ENCODE measurements around the gene AREL1. TPM values are rescaled to one million over a fixed set of nuclear protein-coding genes. Genes with fewer than 3 reads are reported as not detected.

AREL1 gene
- total and polyA plus RNA-seq, 10 of the 15 experiments (the other 5 are each of a cell fraction or from before 2014, with no cell fraction given) = 6.2 to 40.4 (median 23.7) TPM

- in situ Hi-C loops (cut with MboI) (no loop called here), intact Hi-C loops (cut with micrococcal nuclease; ENCODE audit: unreplicated experiment) (no loop called here)
- CTCF ChIA-PET = no interaction called here
- RAD21 ChIA-PET (ENCODE audit: unreplicated experiment) = no interaction called here
- H2AFZ ChIP-seq (ENCODE audit: control insufficient read depth, low read depth, low read length) = no peak overlapping the region
- H3K9ac ChIP-seq (ENCODE audit: control insufficient read depth, insufficient read depth, low read length) = no peak overlapping the region
- no peak overlapping the region for H3K4me2 ChIP-seq (ENCODE audit: control insufficient read depth, insufficient read depth)
- no peaks in the 10 kb centered on the region for H3K9me3 ChIP-seq (replicated peaks; ENCODE audit: control insufficient read depth, insufficient read depth, low read length)
- BruUV-seq (replicated peaks) = no TSS peak
- SMC1A ChIA-PET (ENCODE audit: uncharacterized antibody, unreplicated experiment) = no interaction called here
- POLR2A ChIA-PET = no interaction called here
- no peaks in the 10 kb centered on the region for H4K20me1 ChIP-seq (ENCODE audit: control insufficient read depth, insufficient read depth)
- no peak for FAIRE-seq
- TF ChIP-seq FOS (IDR thresholded peaks at IDR 0.05; ENCODE audit: borderline replicate concordance, extremely low read depth, insufficient read length) (no peak), PAX5 (IDR thresholded peaks at IDR 0.05; ENCODE audit: borderline replicate concordance, low read depth, low read length) (no peak), GABPA (IDR thresholded peaks at IDR 0.05; ENCODE audit: low read depth) (no peak), SREBF2 (IDR thresholded peaks at IDR 0.05; ENCODE audit: low read length) (no peak), ATF2 (IDR thresholded peaks at IDR 0.05; ENCODE audit: low read length) (no peak), RFX5 (IDR thresholded peaks at IDR 0.05; ENCODE audit: low read depth, low read length) (no peak)
- no peak for DNase-seq (ENCODE audit: low read depth, low spot score)
- no peaks in the 10 kb centered on the region for H3K79me2 ChIP-seq (ENCODE audit: control insufficient read depth, insufficient read depth, low read length)
- peaks cover 0 to 15% of the 10 kb centered on the region in 2 experiments; a peak in 2 of 4 replicates for H3K36me3 ChIP-seq (ENCODE audit: control insufficient read depth in 2 of 2, insufficient read depth in 2 of 2, low read length in 1 of 2)
- no peak overlapping the region for H3K27ac ChIP-seq (ENCODE audit: control insufficient read depth, insufficient read depth)
- no peak overlapping the region for H3K4me3 ChIP-seq
- no peak for ATAC-seq
- 97% methylated on average over 4 of the region's 4 CpGs for WGBS (ENCODE audit: insufficient coverage, insufficient replicate concordance, low lambda C conversion rate, missing lambda C conversion rate)
- H3K4me1 ChIP-seq (ENCODE audit: control insufficient read depth, insufficient read depth, low read length) = no peaks in the 10 kb centered on the region
- H3K27me3 ChIP-seq (replicated peaks in 1 of 2; ENCODE audit: control insufficient read depth in 2 of 2, insufficient read depth in 2 of 2, low read length in 1 of 2) = no peaks in the 10 kb centered on the region
Measured at GRCh38 chr14:74737753-74738325, 25.0 kb upstream of the AREL1 start.

GRCh38 chr14:74735125-74735524 lies 22.2 kb upstream of the AREL1 start:
- Histone ChIP-seq H3K4me3 (no peak overlapping the region), H3K9me3 (replicated peaks; ENCODE audit: control insufficient read depth, insufficient read depth, low read length) (no peaks in the 10 kb centered on the region), H3K27me3 (replicated peaks in 1 of 2; ENCODE audit: control insufficient read depth in 2 of 2, insufficient read depth in 2 of 2, low read length in 1 of 2) (no peaks in the 10 kb centered on the region), H4K20me1 (ENCODE audit: control insufficient read depth, insufficient read depth) (no peaks in the 10 kb centered on the region), H3K9ac (ENCODE audit: control insufficient read depth, insufficient read depth, low read length) (no peak overlapping the region), H3K36me3 (ENCODE audit: control insufficient read depth in 2 of 2, insufficient read depth in 2 of 2, low read length in 1 of 2) (peaks cover 2 to 21% of the 10 kb centered on the region in 2 experiments), H2AFZ (ENCODE audit: control insufficient read depth, low read depth, low read length) (no peak overlapping the region), H3K79me2 (ENCODE audit: control insufficient read depth, insufficient read depth, low read length) (no peaks in the 10 kb centered on the region), H3K4me2 (ENCODE audit: control insufficient read depth, insufficient read depth) (no peak overlapping the region), H3K4me1 (ENCODE audit: control insufficient read depth, insufficient read depth, low read length) (no peaks in the 10 kb centered on the region), H3K27ac (ENCODE audit: control insufficient read depth, insufficient read depth) (no peak overlapping the region)
- ChIA-PET CTCF (no interaction called here), POLR2A (no interaction called here), RAD21 (ENCODE audit: unreplicated experiment) (no interaction called here), SMC1A (ENCODE audit: uncharacterized antibody, unreplicated experiment) (no interaction called here)
- DNase-seq (ENCODE audit: low read depth, low spot score) (no peak), FAIRE-seq (no peak), ATAC-seq (no peak)
- BruUV-seq (replicated peaks) = TSS peak; percentile 48
- intact Hi-C loops (cut with micrococcal nuclease; ENCODE audit: unreplicated experiment) (no loop called here), in situ Hi-C loops (cut with MboI) (no loop called here)
- WGBS (ENCODE audit: insufficient coverage, insufficient replicate concordance, low lambda C conversion rate, missing lambda C conversion rate) = 100% methylated on average over 4 of the region's 4 CpGs
- TF ChIP-seq BCL3 (IDR thresholded peaks at IDR 0.05; ENCODE audit: borderline replicate concordance, insufficient read depth, low read depth, low read length, poor library complexity, severe bottlenecking) = no peak
- TF ChIP-seq MLLT1 (IDR thresholded peaks at IDR 0.05) = no peak
- TF ChIP-seq FOXK2 (IDR thresholded peaks at IDR 0.05) = no peak

Data from GM12878 (cell line).